HG02623 (cell line): ENCODE results near the gene REPS1.
A peak's percentile ranks its signal among the peaks of the same experiment; 100 is the strongest.
"Not testable (repeated sequence)": the region's sequence is repeated elsewhere in the genome, so short reads cannot be mapped to it uniquely, and the experiment has no call there.

Experiments
- ATAC-seq: cut with Tn5 transposase; IDR thresholded peaks from one replicate; pipeline ENCODE4 v1.9.1; 2021; ENCODE audit warnings: moderate library complexity; ENCODE audit not compliant: unreplicated experiment

REPS1 gene

GRCh38 chr6:139003751-139004150, 15.7 kb upstream of the REPS1 start:
- ATAC-seq: no peak

DNA sequence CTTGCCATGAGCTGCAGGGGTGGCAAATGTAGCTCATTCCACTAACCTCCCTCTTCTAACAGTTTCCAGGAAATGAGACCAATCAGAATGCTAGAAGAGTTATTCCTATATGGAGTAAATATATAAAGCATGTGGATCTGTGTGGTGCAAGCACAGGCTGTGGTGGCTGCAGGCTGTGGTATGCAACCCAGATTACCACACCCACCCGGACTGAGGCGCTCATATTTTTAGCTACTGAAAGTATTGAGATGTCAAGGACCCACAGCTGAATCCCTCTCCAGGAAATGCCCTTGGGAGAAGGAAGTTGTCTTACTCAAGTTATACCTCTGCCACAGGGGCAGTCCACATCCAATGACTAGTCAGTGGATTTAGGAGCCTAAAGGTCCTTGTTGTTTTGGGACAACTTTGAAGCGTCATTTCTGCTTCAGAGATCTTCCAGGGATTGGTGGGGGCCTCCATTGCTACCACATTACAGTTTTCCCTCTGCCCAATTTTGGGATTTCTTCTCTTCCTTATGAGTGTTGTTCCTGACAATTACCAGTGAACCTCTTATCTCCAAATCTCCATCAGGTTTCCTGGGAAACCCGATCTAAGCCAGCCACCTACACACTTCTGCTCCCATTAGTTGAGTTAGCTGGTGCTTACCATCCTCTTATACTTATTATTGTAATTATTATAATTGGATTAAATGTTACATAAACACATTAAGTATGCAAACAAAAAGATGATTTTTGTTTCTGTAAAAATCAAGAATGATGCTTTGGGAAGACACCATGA, 12.1 kb upstream of the REPS1 start:
- no peak for ATAC-seq

DNA sequence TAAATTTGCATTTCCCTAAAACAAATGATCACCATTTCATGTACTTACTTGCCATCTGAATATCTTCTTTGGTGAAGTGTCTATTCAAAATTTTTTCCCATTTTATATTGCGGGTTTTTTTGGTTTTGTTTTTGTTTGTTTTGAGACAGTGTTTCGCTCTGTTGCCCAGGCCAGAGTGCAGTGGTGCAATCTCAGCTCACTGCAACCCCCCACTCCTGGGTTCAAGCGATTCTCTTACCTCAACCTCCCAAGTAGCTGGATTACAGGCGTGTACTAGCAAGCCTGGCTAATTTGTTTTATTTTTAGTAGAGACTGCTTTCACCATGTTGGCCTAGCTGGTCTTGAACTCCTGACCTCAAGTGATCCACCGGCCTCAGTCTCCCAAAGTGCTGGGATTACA, 9.1 kb upstream of the REPS1 start:
- ATAC-seq: no peak

- no peak for ATAC-seq
Observed at GRCh38 chr6:138996524-138996923, 8.5 kb upstream of the REPS1 start.

DNA sequence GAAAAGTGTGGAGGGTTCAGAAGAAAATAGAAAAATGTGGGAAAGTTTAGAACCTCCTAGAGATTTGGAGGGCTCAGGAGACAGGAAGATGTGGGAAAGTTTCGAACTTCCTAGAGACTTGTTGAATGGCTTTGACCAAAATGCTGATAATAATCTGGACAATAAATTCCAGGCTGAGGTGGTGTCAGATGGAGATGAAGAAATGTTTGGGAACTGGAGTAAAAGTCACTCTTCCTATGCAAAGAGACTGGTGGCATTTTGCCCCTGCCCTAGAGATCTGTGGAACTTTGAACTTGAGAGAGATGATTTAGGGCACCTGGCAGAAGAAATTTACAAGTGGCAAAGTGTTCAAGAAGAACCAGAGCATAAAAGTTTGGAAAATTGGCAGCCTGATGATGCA, 5.4 kb upstream of the REPS1 start:
- ATAC-seq: not testable (repeated sequence)

DNA sequence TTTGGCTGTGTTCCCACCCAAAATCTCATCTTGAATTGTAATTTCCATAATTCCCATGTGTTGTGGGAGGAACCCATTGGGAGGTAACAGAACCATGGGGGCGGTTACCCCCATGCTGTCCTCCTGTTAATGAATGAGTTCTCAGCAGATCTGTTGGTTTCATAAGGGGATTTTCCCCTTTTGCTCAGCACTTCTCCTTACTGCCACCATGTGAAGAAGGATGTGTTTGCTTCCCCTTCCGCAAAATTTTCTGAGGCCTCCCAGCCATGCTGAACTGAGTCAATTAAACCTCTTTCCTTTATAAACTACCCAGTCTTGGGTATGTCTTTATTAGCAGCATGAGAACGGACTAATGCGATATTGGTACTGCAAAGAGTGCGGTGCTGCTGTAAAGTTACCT, 4.9 kb upstream of the REPS1 start:
- ATAC-seq: not testable (repeated sequence)

- no peak for ATAC-seq
Observed at GRCh38 chr6:138991206-138991605, 3.2 kb upstream of the REPS1 start.

- no peak for ATAC-seq
Observed at GRCh38 chr6:138989098-138989983, 1.3 kb upstream of the REPS1 start.

DNA sequence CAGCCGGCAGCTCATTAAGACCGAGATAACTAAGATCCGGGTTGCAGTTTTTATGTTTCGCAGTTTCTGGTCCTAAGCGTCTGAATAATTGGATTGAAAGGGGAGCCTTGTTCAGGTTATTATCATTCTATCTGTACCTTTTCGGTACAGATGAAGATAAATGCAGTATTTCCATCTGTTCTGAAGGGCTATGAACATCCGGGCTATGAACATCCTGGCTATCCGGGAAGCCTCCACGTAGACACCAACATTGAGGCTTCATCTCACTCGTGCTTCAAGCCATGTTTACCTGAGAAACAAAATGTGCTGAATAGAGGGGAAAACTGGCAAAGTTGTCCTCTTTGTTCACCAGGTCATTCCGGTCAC, 399 bp upstream of the REPS1 start:
- ATAC-seq: peak; percentile 2

GRCh38 chr6:138987080-138987642, 892 bp downstream of the REPS1 start:
- peak; percentile 1 for ATAC-seq

- ATAC-seq: no peak
Observed at GRCh38 chr6:138986578-138986977, 1.5 kb downstream of the REPS1 start.

DNA sequence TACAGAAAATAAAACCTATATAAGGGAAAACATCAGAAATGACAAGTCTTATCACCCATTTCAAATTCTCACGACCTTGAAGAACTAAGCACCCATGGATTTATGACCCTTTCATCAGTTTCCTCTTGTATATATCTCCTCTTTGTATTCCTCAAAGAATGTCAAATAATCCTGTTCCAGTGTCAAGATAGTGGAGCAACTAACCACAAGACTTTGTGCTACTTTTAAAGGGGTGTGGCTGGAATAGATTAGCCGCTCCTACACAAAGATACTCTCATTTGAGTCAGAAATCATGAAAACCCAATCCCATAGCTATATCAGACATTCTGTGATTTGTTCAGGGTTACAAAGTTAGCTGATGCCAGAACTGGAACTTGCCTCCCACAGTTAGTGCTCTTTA, 6.6 kb downstream of the REPS1 start:
- ATAC-seq: no peak

- peak; percentile 60 for ATAC-seq
Observed at GRCh38 chr6:138979813-138980668, 8.0 kb downstream of the REPS1 start.

- no peak for ATAC-seq
Observed at GRCh38 chr6:138979365-138979764, 8.7 kb downstream of the REPS1 start.

- ATAC-seq: no peak
Observed at GRCh38 chr6:138978229-138978628, 9.8 kb downstream of the REPS1 start.

- ATAC-seq: no peak
Observed at GRCh38 chr6:138977646-138978167, 10.3 kb downstream of the REPS1 start.

- no peak for ATAC-seq
Observed at GRCh38 chr6:138977242-138977641, 10.8 kb downstream of the REPS1 start.

DNA sequence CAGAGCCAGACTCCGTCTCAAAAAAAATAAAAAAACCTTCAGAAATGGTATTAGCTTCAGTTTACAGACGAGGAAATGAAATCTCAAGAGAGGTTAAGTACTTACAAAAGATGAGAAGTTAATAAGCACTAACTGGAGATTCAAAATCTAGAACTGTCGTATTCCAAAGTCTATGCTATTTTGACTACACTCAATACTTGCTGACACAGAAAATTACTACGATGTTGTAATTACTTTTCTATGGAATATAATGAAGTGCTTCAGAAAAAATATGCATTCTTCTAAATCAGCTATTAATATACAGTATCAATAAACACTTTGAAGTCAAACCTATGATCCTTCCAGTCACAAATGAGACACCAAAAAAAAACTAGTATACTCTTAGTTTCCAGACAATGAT, 12.2 kb downstream of the REPS1 start:
- no peak for ATAC-seq

DNA sequence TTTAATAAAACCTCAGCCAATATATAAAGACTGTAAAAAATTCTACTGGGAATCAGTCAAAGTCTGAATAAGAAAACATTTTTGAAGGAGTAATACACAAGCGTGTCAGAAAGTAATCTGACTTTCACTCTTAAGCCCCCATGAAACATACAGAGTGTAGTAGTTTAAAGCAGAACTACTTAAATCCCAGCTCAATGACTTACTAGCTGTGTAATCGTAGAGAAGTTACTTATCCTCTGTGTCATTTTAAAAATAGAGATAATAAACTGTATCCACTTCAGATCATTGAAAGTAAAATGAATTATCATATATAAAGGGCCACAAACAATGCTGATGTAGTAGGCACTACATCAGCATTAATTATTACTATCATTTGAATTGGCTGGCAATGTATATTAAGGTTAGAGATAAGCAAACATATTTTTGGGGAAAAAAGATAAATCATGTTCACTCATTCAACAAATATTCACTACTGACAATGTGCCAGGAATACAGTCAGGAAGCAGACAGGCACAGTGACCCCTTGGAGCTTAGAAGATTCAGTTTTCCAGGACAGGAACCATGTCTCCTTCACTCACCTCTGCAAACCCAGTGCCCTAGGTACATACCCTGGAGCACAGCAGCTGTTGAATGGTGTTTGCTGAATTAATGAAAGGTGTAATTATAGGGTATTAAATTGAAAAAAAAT, 14.4 kb downstream of the REPS1 start:
- no peak for ATAC-seq

GRCh38 chr6:138972226-138972665, 15.8 kb downstream of the REPS1 start:
- no peak for ATAC-seq
